Skeletal muscle tissue (tissue), 4 donors: ENCODE measurements around the gene LRRC3. TPM values are rescaled to one million over a fixed set of nuclear protein-coding genes. Genes with fewer than 3 reads are reported as not detected.

ENCODE experiments used
- H3K27ac ChIP-seq: one replicate; pipeline ENCODE4 v1.7.0; 2013; ENCODE audit warnings: mild to moderate bottlenecking, low read depth, low read length, inconsistent platforms
- H3K27me3 ChIP-seq, 3 donors: one replicate each; pipeline ENCODE4 v1.7.0; 2013; ENCODE audit warnings: low read length in 3 of 3; ENCODE audit not compliant: control insufficient read depth in 3 of 3, insufficient read depth in 3 of 3
- H3K36me3 ChIP-seq, 3 donors: one replicate each; pipeline ENCODE4 v1.7.0; 2013; ENCODE audit warnings: low read length in 3 of 3; ENCODE audit not compliant: control insufficient read depth in 3 of 3, insufficient read depth in 3 of 3
- H3K4me1 ChIP-seq, 3 donors: one replicate each; pipeline ENCODE4 v1.7.0; 2013; ENCODE audit warnings: low read length in 3 of 3, mild to moderate bottlenecking in 3 of 3; ENCODE audit not compliant: control insufficient read depth in 3 of 3, insufficient read depth in 3 of 3
- H3K4me3 ChIP-seq, 3 donors: one replicate each; pipeline ENCODE4 v1.7.0; 2013; ENCODE audit warnings: low read length in 3 of 3
- H3K9ac ChIP-seq, 3 donors: one replicate each; pipeline ENCODE4 v1.7.0; 2013; ENCODE audit warnings: low read length in 3 of 3, mild to moderate bottlenecking in 3 of 3, moderate library complexity in 2 of 3, low read depth in 1 of 3
- H3K9me3 ChIP-seq, 3 donors: one replicate each; pipeline ENCODE4 v1.7.0; 2013; ENCODE audit warnings: low read length in 3 of 3; ENCODE audit not compliant: control insufficient read depth in 3 of 3
- total RNA-seq: library from RNA; depleted of rRNA; stranded (reverse); fragments of >200 nt; gene quantifications from one replicate; pipeline ENCODE4 v1.2.3, GENCODE V29; 2014
- donor health status: Osteomylitis.

The LRRC3 gene
- total RNA-seq, 1 donor from 2014 or later: 0.52 TPM

DNA sequence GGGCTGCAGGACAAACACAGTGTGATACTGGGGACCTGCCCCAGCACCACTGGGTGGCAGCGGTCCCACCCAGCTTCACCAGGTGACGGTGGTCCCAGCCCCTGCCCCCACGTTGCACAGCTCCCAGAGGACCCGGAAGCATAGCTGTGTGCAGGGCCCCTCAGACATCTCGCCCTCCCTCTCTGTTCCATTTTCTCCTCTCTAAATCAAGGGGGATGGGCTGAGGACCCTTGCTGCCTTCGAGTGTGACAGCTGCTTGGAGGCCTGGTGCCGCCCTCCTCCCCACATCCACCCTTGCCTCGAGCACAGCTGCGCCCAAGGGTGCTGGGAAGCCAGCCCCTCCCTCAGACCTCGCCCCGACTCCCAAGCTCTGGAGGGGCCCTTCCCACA lies 16.1 kb upstream of the LRRC3 start:
- Histone ChIP-seq H3K27me3 (peaks cover 20 to 35% (median 31%) of the 10 kb centered on the region in 3 donors), H3K27ac (no peak overlapping the region), H3K4me1 (no peaks in the 10 kb centered on the region), H3K9me3 (no peaks in the 10 kb centered on the region), H3K9ac (no peak overlapping the region), H3K36me3 (no peaks in the 10 kb centered on the region), H3K4me3 (no peak overlapping the region)

- H3K36me3 ChIP-seq: no peaks in the 10 kb centered on the region
- H3K4me1 ChIP-seq: no peaks in the 10 kb centered on the region
- H3K27me3 ChIP-seq: peaks cover 20 to 36% (median 31%) of the 10 kb centered on the region in 3 donors
- H3K4me3 ChIP-seq: no peak overlapping the region
- H3K9me3 ChIP-seq: no peaks in the 10 kb centered on the region
- no peak overlapping the region for H3K9ac ChIP-seq
- no peak overlapping the region for H3K27ac ChIP-seq
Observed at GRCh38 chr21:44440241-44441040, 14.9 kb upstream of the LRRC3 start.

- no peaks in the 10 kb centered on the region for H3K9me3 ChIP-seq
- peaks cover 20 to 34% (median 31%) of the 10 kb centered on the region in 3 donors for H3K27me3 ChIP-seq
- no peak overlapping the region for H3K9ac ChIP-seq
- H3K36me3 ChIP-seq: no peaks in the 10 kb centered on the region
- no peak overlapping the region for H3K4me3 ChIP-seq
- H3K27ac ChIP-seq: no peak overlapping the region
- H3K4me1 ChIP-seq: no peaks in the 10 kb centered on the region
Observed at GRCh38 chr21:44441041-44441400, 14.3 kb upstream of the LRRC3 start.

DNA sequence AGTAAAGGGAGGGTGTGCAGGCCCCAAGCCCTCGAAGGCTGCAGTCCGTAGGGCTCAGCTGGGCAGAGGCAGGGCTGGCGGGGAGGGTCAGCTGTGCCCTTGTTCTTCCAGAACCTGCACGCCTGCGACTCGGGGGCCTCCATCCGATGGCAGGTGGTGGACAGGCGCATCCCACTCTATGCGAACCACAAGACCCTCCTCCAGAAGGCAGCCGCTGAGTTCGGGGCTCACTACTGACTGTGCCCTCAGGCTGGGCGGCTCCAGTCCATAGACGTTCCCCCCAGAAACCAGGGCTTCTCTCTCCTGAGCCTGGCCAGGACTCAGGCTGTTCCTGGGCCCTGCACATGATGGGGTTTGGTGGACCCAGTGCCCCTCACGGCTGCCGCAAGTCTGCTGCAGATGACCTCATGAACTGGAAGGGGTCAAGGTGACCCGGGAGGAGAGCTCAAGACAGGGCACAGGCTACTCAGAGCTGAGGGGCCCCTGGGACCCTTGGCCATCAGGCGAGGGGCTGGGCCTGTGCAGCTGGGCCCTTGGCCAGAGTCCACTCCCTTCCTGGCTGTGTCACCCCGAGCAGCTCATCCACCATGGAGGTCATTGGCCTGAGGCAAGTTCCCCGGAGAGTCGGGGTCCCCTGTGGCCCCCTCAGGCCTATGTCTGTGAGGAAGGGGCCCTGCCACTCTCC lies 13.6 kb upstream of the LRRC3 start:
- Histone ChIP-seq H3K9ac (no peak overlapping the region), H3K27ac (no peak overlapping the region), H3K27me3 (peaks cover 19 to 33% (median 28%) of the 10 kb centered on the region in 3 donors), H3K9me3 (no peaks in the 10 kb centered on the region), H3K4me3 (no peak overlapping the region), H3K4me1 (no peaks in the 10 kb centered on the region), H3K36me3 (no peaks in the 10 kb centered on the region)

- H3K4me3 ChIP-seq: no peak overlapping the region
Observed at GRCh38 chr21:44442266-44443125, 12.8 kb upstream of the LRRC3 start.

GRCh38 chr21:44443291-44443890 lies 11.9 kb upstream of the LRRC3 start:
- Histone ChIP-seq H3K27ac (no peak overlapping the region), H3K9ac (no peak overlapping the region), H3K4me1 (no peaks in the 10 kb centered on the region), H3K9me3 (no peaks in the 10 kb centered on the region), H3K27me3 (peaks cover 13 to 24% (median 13%) of the 10 kb centered on the region in 3 donors), H3K36me3 (no peaks in the 10 kb centered on the region), H3K4me3 (no peak overlapping the region)

More at GRCh38 chr21:44442266-44443125, 12.8 kb upstream of the LRRC3 start:
- Histone ChIP-seq H3K27me3 (peaks cover 14 to 26% (median 21%) of the 10 kb centered on the region in 3 donors), H3K4me1 (no peaks in the 10 kb centered on the region), H3K9me3 (no peaks in the 10 kb centered on the region), H3K36me3 (no peaks in the 10 kb centered on the region), H3K9ac (no peak overlapping the region), H3K27ac (no peak overlapping the region)

DNA sequence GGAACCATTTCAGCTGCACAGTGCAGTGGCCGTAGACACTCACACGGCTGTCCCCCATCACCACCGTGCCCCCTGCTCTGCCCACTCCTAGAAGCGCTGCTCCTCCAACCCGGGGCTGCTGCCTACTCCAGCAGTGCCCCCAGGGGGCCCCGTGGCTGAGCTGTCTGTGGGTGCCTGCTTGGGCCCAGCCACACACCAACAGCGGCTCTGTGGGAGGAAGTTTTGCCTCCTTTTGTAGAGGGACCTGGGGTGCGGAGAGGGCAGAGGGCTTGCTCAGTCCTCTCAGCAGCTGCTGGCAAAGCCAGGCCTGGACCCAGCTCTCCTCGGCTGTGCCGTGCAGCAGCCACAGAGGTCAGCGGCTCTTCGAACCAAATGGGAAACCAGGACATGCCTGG lies 11.4 kb upstream of the LRRC3 start:
- Histone ChIP-seq H3K27me3 (peaks cover 14 to 26% (median 16%) of the 10 kb centered on the region in 3 donors), H3K4me3 (no peak overlapping the region), H3K27ac (no peak overlapping the region), H3K9ac (no peak overlapping the region), H3K4me1 (no peaks in the 10 kb centered on the region), H3K9me3 (no peaks in the 10 kb centered on the region), H3K36me3 (no peaks in the 10 kb centered on the region)

DNA sequence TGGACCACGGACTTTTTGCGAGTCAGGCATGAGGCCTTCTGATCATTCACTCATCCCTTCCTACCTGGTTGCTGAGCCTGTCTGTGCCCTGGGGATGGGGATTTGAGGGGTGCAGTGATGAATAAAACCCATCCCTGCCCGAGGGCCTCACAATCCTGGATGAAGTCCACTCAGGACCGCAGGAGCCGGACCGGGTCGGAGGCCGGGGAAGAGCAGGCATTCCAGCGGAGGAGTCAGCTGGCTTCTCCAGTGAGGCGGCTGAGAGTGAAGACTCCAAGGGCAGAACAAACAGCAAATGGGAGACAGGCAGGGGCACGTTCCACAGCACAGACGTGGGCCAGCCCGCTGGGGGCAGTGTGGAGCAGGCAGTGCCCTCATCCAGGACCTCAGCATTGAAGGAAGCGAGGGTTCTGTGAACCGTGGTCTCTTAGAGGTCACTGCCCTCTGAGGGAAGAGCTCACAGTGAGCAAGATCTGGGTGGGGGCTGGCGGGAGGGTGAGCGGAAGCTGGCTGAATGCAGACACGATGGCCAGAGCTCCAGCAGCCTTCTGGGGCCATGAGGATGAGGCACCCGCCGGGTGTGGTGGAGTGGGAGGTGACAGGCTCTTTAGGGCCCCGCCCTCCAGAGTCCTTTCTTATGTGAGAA lies 10.9 kb upstream of the LRRC3 start:
- no peak overlapping the region for H3K4me3 ChIP-seq
- H3K27me3 ChIP-seq: peaks cover 13 to 25% (median 16%) of the 10 kb centered on the region in 3 donors
- H3K9me3 ChIP-seq: no peaks in the 10 kb centered on the region
- H3K27ac ChIP-seq: no peak overlapping the region
- no peaks in the 10 kb centered on the region for H3K4me1 ChIP-seq
- H3K36me3 ChIP-seq: no peaks in the 10 kb centered on the region
- H3K9ac ChIP-seq: no peak overlapping the region

GRCh38 chr21:44445145-44445812 lies 10.0 kb upstream of the LRRC3 start:
- no peaks in the 10 kb centered on the region for H3K9me3 ChIP-seq
- no peak overlapping the region for H3K9ac ChIP-seq
- no peaks in the 10 kb centered on the region for H3K36me3 ChIP-seq
- peaks cover 19 to 32% (median 21%) of the 10 kb centered on the region in 3 donors for H3K27me3 ChIP-seq
- H3K4me1 ChIP-seq: no peaks in the 10 kb centered on the region
- H3K4me3 ChIP-seq: no peak overlapping the region
- no peak overlapping the region for H3K27ac ChIP-seq
